GM19463 (cell line): Measurements from ENCODE around the gene HTR3A.

Experiments used
- ATAC-seq: cut with Tn5 transposase; IDR thresholded peaks from one replicate; pipeline ENCODE4 v1.9.1; 2021; ENCODE audit warnings: mild to moderate bottlenecking, moderate library complexity; ENCODE audit not compliant: unreplicated experiment

The HTR3A gene

DNA sequence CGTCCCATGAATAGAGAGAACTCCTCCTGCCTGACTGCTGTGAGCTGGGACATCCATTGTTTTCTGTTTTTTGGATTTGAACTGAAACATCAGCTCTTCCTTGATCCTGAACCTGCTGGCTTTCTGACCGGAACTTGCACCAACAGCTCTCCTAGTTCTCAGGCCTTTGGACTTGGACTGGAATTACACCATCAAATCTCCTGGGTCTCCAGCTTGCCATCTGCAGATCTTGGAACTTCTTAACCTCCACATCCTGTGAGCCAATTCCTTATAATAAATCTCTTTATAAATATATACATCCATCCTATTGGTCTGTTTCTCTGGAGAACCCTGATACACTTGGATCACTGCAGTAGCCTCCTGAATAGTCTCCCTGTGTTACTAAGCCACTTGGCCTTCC lies 42.1 kb downstream of the HTR3A start:
- ATAC-seq, result no peak

GRCh38 chr11:114017723-114018122 lies 42.8 kb downstream of the HTR3A start:
- no peak for ATAC-seq

DNA sequence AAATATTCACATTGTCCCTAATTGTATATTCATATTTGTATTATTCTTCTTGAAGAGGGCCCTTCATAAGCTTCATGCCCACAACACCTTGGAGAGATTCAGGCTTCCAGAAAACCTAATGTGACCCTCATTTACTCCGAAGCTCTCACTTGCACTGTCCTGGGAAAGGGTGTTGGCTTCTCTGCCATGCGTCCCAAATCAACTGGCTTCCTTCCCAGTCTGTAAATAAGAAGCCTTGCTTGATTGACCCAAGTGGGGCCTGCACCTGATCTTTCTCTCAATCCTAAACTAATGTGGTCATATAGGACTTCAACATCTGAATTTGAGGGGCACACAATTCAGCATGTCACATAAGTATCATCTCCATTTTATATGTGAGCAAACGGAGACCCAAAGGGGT lies 44.1 kb downstream of the HTR3A start:
- no peak for ATAC-seq

GRCh38 chr11:114019574-114019973 lies 44.7 kb downstream of the HTR3A start:
- no peak for ATAC-seq

- no peak for ATAC-seq
Observed at GRCh38 chr11:114025329-114025907, 50.5 kb downstream of the HTR3A start.

- ATAC-seq, result no peak
Observed at GRCh38 chr11:114026355-114026754, 51.4 kb downstream of the HTR3A start.

GRCh38 chr11:114027391-114027790 lies 52.5 kb downstream of the HTR3A start:
- ATAC-seq, result no peak

- ATAC-seq, result no peak
Observed at GRCh38 chr11:114027926-114028325, 53.0 kb downstream of the HTR3A start.

DNA sequence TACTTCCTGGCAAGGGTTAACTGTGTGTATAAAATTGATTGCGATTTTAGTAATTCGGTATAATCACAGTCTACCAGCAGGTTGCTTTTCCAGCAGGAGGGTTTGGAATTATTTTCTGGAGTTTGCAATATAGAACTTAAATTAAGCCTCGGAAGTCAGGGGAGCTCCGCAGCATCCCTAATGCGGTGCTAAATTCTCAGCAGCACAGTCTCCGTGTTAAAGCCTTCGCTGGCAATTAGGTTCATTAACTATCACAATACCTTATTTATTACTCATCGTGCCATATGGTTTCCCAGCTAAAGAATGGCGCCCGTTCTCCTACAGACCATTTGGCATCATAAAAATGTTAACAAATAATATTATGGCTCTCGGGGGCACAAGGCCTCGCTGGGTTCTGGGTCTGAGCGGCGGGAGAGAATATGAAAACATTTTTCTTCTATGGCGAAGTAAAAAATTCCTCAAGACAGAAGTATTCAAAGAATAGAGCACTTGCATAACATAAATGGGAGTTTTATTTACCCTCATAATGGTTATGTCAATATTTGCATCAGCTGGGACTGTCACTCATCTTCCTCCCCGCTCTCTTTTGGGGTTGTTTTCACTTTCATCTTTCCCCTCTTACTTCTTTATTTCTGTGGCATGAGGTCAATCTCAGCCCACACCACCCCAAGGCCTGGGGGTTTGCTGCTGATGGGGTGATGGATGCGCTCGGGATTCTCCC lies 56.5 kb downstream of the HTR3A start:
- ATAC-seq, result no peak

GRCh38 chr11:114031967-114032320 lies 57.0 kb downstream of the HTR3A start:
- ATAC-seq, result no peak

- ATAC-seq, result no peak
Observed at GRCh38 chr11:114033066-114033465, 58.2 kb downstream of the HTR3A start.

DNA sequence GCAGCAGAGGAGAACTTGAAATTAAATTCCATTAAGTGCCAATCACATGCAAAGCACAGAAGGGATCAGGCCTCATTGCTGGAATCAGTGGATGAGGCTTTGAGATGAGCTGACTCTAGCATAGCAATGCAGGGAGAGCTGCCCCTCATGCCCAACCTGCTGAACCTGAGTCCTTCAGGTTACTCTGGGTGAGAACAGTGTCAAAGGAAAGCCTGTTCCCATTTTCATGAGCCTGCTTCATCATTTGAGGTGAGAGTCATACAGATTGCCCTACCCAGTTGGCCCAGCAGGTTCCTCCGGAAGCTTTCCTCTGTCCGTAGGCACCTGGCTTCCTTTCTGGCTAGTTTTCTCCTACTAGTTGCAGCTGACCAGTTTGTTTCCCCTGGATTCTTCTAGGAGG lies 58.7 kb downstream of the HTR3A start:
- no peak for ATAC-seq

DNA sequence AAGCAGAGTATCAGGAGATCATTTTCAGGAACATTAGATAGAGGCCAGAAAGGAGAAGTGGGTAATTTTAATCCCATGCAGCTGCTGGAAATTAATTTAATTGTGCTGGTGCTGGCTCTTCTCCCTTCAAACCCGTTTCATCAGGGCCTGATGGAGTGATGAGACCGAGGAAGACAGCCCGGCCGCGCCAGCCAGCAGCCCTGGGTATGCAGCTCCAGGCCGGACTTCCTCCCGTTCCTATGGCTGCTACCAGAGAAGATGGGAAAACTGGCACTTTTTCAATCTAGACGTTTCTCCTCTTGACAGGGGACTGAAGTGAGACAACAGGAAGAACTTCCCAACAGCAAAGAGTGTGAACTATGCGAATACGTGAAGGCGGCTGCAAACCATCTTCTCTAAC lies 60.0 kb downstream of the HTR3A start:
- no peak for ATAC-seq

DNA sequence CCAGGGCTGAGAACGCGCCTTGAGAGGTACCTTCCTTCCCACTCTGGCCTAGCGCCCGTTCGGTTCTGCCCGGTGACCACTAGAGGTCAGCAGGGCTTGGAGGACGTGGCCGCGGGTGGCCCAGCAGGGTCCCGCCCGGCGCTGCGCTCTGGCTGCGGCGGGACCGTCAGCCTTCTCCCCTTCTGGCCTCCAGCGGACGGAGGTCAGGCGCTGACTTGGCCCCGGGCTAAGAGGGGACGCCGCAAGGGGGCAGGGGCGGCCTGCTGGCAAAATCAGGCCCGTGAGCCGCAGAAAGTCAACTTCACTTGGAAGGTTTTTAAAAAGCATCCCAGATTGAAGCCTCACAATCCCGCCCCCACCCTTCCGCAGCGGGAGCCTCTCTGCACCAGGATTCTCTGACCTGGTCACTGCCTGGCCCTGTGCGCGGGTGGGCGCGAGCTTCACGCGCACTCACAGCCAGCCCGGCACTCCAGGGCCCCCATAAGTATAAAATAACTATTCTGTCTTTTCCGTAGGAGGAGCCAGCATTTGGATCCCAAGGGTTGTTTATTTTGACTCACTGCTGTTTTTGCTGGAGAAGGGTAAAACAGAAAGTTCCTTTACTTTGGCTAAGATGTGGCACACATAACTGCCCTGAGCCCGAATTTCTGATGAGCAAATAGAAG lies 61.4 kb downstream of the HTR3A start:
- no peak for ATAC-seq

DNA sequence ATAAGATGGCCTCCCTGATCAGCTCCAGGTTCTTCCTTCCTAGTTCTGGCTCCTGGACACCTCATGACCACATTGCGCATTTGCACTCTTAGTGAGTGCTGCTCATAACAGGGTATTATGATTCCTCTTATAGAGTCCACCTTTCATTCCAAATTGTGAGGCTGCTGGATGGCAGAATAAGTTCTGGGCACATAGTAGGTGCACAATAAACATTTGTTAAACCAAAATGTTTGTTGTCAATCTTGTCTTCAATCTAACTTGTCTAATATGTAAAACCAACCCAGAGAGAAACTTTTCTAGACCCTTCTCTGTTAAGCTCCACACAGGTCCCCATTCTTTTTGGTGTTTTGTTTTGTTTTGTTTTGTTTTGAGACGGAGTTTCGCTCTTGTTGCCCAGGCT lies 62.0 kb downstream of the HTR3A start:
- ATAC-seq, result no peak

- no peak for ATAC-seq
Observed at GRCh38 chr11:114039551-114039950, 64.6 kb downstream of the HTR3A start.
